ENCODE measurements around the gene MTA1.

The MTA1 gene

GRCh38 chr14:105501504-105502291 is 82.1 kb downstream of the MTA1 start:
- no peak for DNase-seq

- no peak for DNase-seq
Observed at GRCh38 chr14:105502446-105503295, 83.0 kb downstream of the MTA1 start.

- no peak for DNase-seq
Observed at GRCh38 chr14:105503296-105503640, 83.6 kb downstream of the MTA1 start.

- no peak for DNase-seq
Observed at GRCh38 chr14:105503935-105504692, 84.5 kb downstream of the MTA1 start.

- no peak for DNase-seq
Observed at GRCh38 chr14:105505101-105505500, 85.5 kb downstream of the MTA1 start.

GRCh38 chr14:105507247-105507646 is 87.6 kb downstream of the MTA1 start:
- DNase-seq, result no peak

GRCh38 chr14:105508069-105508468 is 88.4 kb downstream of the MTA1 start:
- DNase-seq, result no peak

- DNase-seq, result no peak
Observed at GRCh38 chr14:105508601-105509000, 89.0 kb downstream of the MTA1 start.

- no peak for DNase-seq
Observed at GRCh38 chr14:105517096-105517495, 97.5 kb downstream of the MTA1 start.

GRCh38 chr14:105519946-105520698 is 100.5 kb downstream of the MTA1 start:
- no peak for DNase-seq
